ENCODE results near the gene AP1S1.

Gene AP1S1

GRCh38 chr7:101159696-101160674 lies 5.7 kb downstream of the AP1S1 start:
- no peak for DNase-seq (ENCODE audit: low spot score)

- no peak for DNase-seq (ENCODE audit: low spot score)
These were observed 6.6 kb downstream of the AP1S1 start for GRCh38 chr7:101160910-101161309.

GRCh38 chr7:101161692-101162471 lies 7.6 kb downstream of the AP1S1 start:
- DNase-seq (ENCODE audit: low spot score): no peak

- DNase-seq (ENCODE audit: low spot score): no peak
These were observed 8.4 kb downstream of the AP1S1 start for GRCh38 chr7:101162551-101163278.

GRCh38 chr7:101163279-101164070 lies 9.2 kb downstream of the AP1S1 start:
- no peak for DNase-seq (ENCODE audit: low spot score)

GRCh38 chr7:101164071-101164840 lies 10.0 kb downstream of the AP1S1 start:
- DNase-seq (ENCODE audit: low spot score): no peak

GRCh38 chr7:101165075-101165957 lies 11.0 kb downstream of the AP1S1 start, which contains the start of gene VGF:
VGF (minus strand) TSS chr7:101165569; CDS start chr7:101164843, 726 bp downstream.
- DNase-seq (ENCODE audit: low spot score): peak; percentile 96

GRCh38 chr7:101165958-101166647 lies 11.8 kb downstream of the AP1S1 start:
- no peak for DNase-seq (ENCODE audit: low spot score)

- no peak for DNase-seq (ENCODE audit: low spot score)
These were observed 12.3 kb downstream of the AP1S1 start for GRCh38 chr7:101166648-101166908.

- no peak for DNase-seq (ENCODE audit: low spot score)
These were observed 12.8 kb downstream of the AP1S1 start for GRCh38 chr7:101166909-101167644.

- DNase-seq (ENCODE audit: low spot score): no peak
These were observed 13.6 kb downstream of the AP1S1 start for GRCh38 chr7:101167645-101168411.

GRCh38 chr7:101168412-101169049 lies 14.3 kb downstream of the AP1S1 start:
- DNase-seq (ENCODE audit: low spot score): no peak

- DNase-seq (ENCODE audit: low spot score): no peak
These were observed 15.0 kb downstream of the AP1S1 start for GRCh38 chr7:101169110-101169837.

GRCh38 chr7:101169838-101170551 lies 15.7 kb downstream of the AP1S1 start:
- DNase-seq (ENCODE audit: low spot score): peak; percentile 72

GRCh38 chr7:101170617-101171441 lies 16.6 kb downstream of the AP1S1 start:
- no peak for DNase-seq (ENCODE audit: low spot score)

Data from germinal center (tissue), 1 donor.